Measurements from ENCODE around the gene ACOT4.
A peak's percentile ranks its signal among the peaks of the same experiment; 100 is the strongest.
"Not testable (repeated sequence)": the region's sequence is repeated elsewhere in the genome, so short reads cannot be mapped to it uniquely, and the experiment has no call there.

The ACOT4 gene, protein sequence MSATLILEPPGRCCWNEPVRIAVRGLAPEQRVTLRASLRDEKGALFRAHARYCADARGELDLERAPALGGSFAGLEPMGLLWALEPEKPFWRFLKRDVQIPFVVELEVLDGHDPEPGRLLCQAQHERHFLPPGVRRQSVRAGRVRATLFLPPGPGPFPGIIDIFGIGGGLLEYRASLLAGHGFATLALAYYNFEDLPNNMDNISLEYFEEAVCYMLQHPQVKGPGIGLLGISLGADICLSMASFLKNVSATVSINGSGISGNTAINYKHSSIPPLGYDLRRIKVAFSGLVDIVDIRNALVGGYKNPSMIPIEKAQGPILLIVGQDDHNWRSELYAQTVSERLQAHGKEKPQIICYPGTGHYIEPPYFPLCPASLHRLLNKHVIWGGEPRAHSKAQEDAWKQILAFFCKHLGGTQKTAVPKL

DNA sequence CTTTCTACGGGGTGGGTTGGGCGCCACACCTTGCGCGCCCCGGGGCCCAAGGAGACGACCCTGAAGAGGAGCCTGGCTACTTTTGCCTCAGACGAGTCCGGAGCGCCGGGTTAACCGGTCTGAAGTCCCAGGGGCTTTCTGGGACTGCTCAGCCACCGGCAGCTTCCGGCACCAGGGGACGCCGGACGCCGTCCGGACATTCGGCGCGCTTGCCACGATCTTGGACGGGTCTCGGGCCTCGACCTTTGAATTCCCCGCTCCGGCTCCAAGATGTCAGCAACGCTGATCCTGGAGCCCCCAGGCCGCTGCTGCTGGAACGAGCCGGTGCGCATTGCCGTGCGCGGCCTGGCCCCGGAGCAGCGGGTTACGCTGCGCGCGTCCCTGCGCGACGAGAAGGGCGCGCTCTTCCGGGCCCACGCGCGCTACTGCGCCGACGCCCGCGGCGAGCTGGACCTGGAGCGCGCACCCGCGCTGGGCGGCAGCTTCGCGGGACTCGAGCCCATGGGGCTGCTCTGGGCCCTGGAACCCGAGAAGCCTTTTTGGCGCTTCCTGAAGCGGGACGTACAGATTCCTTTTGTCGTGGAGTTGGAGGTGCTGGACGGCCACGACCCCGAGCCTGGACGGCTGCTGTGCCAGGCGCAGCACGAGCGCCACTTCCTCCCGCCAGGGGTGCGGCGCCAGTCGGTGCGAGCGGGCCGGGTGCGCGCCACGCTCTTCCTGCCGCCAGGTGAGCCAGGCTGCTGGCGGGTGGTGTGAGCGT, at the start of gene ACOT4:
ACOT4 (plus strand) TSS at position 184 of the 760 bp plus-strand sequence; CDS start at position 271, 87 bp downstream.
- peak; percentile 76 for DNase-seq

DNA sequence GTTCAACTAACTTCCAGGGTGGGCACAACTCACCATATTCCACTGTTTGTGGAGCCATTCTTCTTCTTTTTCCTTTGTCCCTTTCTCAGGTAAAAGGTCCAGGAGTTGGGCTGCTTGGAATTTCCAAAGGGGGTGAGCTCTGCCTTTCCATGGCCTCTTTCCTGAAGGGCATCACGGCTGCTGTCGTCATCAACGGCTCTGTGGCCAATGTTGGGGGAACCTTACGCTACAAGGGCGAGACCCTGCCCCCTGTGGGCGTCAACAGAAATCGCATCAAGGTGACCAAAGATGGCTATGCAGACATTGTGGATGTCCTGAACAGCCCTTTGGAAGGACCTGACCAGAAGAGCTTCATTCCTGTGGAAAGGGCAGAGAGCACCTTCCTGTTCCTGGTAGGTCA, 48.7 kb upstream of the ACOT4 start:
- DNase-seq: not testable (repeated sequence)

DNA sequence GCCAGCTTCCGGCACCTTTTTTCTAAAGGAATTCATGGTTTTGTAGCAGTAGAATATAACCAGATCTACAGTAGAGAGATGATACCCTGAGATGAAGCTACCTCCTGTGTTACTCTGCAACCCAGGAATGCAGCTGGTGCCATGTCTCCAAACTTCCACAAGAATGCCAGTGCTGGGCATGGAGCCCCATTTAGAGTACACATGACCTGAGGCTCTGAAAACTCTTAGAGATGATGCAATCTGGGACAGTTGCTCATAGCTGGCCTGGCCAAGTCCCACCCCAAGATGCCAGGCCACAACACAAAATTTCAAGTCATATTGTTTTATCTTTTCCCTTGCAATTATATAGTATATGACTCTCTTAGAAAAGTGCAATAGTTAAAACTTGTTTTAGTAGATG, 46.3 kb upstream of the ACOT4 start:
- not testable (repeated sequence) for DNase-seq

DNA sequence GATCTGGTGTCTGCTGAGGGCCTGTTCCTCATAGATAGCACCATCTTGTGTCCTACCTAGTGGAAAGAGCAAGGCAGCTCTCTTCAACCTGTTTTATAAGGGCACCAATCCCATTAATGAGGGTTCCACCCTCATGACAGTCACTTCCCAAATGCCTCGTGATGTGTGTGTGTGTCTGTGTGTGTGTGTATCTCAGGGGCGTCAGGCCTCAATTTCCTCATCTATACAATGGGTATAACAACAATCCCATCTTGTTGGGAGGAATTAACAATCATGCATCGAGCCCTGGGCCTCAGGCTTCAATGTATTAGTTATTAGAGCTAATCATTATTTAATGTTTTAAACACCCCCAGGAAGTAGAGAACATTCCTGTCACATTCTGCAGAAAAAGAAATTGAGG, 42.6 kb upstream of the ACOT4 start:
- DNase-seq: not testable (repeated sequence)

DNA sequence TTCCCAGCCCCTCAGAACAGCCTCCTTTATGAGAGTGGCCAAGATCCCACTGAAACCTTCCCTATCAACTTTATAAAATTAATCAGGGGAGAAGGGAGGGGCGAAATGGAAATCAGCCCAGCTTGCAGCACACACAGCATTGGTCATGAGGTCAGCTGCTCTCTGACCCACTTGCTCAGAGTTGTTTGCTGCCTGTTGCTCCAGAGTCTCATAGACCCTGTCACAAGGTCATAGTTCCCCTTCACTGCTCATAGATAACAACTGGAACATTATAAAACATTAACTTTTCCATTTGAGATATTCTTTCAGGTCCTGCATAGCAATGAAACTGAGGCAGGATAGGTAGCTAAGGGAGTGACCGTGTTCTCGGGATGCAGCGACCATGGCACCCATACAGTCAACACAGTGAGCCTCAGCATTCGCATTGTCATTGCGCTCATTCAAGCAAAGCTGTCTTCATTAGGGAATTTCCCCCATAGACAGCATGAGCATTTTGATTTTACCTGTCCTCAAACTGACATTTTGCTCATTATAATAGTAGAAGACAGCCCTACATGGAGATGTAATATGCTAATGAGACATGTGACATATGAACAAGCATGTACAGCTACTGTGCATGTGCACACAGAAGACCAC, 41.7 kb upstream of the ACOT4 start:
- DNase-seq: not testable (repeated sequence)

DNA sequence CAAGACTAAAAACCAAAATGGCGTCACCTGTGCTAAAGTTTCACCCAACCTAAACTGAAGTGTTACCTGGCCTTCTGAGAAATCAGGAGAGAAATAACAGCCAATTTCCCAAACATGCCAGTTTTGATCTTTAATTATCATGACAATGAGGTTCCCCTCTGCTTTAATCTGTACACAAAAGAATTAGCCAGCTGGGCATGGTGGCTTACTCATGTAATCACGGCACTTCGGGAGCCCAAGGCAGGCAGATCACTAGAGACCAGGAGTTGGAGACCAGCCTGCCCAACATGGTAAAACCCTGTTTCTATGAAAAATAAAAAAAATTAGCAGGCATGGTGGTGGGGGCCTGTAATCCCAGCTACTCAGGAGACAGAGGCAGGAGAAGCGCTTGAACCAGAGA, 37.8 kb upstream of the ACOT4 start:
- DNase-seq: no peak

DNA sequence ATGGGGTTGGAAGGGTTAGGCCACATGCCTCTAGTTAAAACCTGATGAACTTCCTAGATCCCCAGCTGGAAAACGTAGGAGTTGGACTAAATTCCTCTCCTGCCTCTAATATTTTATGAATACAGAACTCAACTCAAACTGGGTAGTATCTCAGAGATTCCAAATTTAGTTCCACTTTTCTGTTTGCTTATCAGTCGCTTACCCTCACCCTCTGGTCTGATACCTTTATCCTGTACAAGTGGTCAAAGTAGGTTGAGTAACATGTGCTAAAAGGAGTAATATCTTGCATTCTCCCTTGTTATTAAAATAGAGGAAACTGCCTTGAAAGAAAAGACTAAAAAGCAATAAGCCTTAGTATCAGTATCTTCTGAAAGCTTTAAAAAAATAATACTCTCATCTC, 34.5 kb upstream of the ACOT4 start:
- not testable (repeated sequence) for DNase-seq

DNA sequence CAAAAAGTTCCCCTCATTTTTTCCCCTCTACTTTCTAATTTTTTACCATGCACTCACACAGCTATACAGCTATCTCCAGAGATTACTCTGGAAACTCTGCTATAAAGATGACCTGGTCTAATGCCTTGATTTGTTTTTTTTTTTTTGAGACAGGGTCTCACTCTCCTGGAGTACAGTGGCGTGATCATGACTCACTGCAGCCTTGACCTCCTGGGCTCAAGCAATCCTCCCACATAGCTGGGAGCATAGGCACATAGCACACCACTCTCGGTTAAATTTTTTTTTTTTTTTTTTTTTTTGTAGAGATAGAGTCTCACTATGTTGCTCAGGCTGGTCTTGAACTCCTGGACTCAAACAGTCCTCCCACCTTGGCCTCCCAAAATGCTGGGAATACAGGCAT, 33.4 kb upstream of the ACOT4 start:
- not testable (repeated sequence) for DNase-seq

DNA sequence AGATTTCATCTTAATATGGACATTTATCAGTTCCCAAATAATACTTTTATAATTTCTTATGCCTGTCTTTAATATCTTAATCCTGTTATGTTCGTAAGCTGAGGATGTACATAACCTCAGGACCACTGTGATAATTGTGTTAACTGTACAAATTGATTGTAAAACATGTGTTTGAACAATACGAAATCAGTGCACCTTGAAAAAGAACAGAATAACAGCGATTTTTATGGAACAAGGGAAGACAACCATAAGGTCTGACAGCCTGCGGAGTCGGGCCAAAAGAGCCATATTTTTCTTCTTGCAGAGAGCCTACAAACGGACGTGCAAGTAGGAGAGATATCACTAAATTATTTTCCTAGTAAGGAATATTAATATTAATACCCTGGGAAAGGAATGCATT, 29.4 kb upstream of the ACOT4 start:
- not testable (repeated sequence) for DNase-seq

DNA sequence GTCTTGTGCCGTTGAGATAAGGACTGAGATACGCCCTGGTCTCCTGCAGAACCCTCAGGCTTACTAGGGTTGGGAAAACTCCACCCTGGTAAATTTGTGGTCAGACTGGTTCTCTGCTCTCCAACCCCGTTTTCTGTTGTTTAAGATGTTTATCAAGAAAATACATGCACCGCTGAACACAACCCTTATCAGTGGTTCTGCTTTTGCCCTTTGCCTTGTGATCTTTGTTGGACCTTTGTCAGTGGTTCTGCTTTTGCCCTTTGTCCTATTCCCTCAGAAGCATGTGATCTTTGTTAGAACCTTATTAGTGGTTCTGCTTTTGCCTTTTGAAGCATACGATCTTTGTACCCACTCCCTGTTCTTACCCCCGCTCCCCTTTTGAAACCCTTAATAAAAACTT, 29.0 kb upstream of the ACOT4 start:
- not testable (repeated sequence) for DNase-seq

DNA sequence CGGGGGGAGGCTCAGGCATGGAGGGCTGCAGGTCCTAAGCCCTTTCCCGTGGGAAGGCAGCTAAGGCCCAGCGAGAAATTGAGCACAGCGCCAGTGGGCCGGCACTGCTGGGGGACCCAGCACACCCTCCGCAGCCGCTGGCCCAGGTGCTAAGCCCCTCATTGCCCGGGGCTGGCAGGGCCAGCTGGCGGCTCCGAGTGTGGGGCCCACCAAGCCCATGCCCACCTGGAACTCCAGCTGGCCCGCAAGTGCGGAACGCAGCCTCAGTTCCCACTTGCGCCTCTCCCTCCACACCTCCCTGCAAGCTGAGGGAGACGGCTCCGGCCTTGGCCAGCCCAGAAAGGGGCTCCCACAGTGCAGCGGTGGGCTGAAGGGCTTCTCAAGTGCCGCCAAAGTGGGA, 25.2 kb upstream of the ACOT4 start:
- DNase-seq: not testable (repeated sequence)

DNA sequence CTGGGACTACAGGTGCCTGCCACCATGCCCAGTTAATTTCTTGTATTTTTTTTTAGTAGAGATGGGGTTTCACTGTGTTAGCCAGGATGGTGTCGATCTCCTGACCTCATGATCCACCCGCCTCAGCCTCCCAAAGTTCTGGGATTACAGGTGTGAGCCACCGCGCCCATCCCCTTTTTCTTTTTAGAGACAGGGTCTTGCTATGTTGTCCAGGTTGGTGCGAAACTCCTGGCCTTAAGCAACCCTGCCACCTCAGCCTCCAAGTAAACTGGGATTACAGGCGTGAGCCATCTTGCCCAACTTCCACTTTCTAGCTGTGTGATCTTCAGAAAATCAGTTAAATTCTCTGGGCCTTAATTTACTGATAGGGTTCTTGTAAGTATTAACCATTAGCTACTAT, 24.7 kb upstream of the ACOT4 start:
- DNase-seq: not testable (repeated sequence)

DNA sequence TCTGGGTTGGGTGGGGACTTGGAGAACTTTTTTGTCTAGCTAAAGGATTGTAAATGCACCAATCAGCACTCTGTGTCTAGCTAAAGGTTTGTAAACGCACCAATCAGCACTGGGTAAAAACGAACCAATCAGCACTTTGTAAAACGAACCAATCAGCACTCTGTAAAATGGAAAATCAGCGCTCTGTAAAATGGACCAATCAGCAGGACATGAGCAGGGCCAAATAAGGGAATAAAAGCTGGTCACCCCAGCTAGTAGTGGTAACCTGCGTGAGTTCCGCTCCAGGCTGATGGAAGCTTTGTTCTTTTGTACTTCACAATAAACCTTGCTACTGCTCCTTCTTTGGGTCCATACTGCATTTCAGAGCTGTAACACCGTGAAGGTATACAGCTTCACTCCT, 24.3 kb upstream of the ACOT4 start:
- DNase-seq: no peak

DNA sequence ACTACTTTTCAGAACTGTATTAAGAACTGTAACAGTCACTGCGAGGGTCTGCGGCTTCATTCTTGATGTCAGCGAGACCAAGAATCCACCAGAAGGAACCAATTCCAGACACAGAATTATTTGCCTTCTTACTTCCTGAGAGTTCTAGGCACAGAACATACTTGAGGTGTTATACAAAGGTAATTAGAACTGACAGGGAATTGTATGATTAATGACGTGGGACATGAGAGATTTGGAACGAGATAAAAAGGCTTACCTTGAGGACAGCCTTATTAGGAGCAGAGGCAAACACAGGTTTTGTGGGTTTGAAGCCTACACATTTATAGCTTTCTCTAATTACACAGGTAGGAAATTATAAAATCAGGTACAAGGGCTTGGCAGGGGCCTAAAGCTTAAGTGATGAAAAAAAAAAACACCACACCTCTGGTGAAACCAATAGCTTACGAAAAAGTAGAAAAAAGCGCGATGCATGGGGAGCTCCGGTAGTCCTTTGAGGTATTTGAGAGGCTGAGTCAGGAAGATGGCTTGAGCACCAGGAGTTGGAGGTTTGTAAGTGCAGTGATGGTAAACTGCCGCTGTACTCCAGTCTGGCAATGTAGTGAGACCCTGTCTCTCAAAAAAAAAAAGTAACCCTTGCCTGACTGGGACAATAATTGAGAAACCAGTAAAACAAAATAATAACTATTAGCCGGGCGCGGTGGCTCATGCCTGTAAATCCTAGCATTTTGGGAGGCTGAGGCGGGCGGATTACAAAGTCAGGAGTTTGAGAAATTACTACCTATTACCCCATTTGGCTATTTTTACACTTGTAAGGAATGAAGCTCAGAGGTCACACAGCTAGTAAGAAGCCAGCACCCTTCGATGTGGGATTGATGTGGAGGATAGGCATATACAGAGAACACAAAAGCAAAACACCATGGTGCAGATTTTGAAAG, 23.5 kb upstream of the ACOT4 start:
- no peak for DNase-seq

DNA sequence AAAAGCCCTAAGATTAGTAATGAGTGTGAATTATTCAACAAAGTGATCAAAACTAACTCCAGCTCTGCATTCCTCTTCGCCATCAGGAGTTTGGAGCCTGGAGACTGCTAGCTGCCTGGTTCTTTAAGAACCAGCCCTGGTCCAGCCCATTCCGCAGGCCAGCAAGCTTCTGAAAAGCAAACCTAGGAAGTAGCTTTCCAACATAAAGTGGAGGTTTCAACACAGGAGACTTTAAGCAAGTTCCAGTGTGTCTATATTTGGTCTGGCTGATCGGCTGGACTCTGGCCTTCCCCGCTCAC, 22.8 kb upstream of the ACOT4 start:
- not testable (repeated sequence) for DNase-seq

DNA sequence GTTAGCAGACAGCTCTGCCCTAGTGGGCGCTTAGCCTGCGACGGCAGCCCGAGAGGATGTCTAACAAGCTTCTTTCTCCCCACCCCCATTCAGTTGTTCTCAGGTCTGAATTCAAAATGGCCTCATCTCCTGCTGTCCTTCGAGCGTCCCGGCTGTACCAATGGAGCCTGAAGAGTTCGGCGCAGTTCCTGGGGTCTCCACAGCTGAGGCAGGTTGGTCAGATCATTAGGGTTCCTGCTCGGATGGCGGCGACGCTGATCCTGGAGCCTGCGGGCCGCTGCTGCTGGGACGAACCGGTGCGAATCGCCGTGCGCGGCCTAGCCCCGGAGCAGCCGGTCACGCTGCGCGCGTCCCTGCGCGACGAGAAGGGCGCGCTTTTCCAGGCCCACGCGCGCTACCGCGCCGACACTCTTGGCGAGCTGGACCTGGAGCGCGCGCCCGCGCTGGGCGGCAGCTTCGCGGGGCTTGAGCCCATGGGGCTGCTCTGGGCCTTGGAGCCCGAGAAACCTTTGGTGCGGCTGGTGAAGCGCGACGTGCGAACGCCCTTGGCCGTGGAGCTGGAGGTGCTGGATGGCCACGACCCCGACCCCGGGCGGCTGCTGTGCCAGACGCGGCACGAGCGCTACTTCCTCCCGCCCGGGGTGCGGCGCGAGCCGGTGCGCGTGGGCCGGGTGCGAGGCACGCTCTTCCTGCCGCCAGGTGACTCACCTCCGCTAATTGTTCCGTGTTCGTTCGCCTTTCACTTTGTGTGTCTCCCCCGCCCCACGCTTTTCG, 22.3 kb upstream of the ACOT4 start, which contains the start of gene ACOT2:
ACOT2 (plus strand) TSS at position 29 of the 774 bp plus-strand sequence; CDS start at position 57, 28 bp downstream.
- DNase-seq: peak; percentile 84

DNA sequence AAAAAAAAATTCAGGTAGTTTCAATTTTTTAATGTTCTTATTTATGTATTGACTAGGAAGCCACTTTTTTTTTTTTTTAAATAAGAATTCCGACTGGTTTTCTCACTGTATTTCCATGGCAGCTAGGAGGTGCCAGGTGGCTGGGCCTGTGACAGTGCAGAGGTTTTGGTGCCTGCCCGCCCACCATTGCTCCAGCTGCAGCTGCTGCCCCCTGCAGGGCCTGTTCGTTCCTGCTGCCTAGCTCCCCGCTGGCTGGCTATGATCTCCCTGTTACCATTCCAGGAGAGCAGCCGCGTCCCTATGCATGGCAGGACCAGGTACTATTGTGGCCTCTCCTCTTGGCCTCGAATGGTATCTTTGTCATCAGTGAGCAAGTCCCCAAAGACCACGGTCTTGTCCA, 20.8 kb upstream of the ACOT4 start:
- DNase-seq: peak; percentile 77

DNA sequence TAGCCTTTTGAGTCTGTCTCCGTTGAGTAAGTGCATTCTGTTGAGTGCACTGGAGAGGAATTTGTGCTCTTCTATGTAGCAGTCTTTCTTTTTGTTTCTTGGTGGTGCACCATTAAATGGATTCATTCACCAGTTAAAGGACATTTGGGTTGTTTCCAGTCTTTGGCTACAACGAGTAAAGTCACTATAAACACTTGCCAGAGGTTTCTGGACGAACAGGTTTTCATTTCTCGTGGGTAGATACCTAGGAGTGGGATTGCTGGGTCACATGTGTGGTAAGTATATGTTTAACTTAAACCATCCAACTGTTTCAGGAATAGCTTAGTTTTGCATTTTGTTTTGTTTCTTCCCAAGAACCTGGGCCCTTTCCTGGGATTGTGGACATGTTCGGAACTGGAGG, 18.6 kb upstream of the ACOT4 start:
- DNase-seq: not testable (repeated sequence)

DNA sequence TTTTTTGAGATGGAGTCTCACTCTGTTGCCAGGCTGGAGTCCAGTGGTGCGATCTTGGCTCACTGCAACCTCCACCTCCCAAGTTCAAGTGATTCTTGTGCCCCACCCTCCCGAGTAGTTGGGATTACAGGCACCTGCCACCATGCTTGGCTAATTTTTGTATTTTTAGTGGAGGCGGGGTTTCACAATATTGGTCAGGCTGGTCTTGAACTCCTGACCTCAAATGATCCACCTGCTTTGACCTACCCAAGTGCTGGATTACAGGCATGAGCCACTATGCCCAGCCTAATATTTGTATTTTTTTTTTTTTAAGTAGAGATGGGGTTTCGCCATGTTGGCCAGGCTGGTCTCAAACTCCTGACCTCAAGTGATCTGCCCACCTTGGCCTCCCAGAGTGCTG, 17.9 kb upstream of the ACOT4 start:
- not testable (repeated sequence) for DNase-seq

DNA sequence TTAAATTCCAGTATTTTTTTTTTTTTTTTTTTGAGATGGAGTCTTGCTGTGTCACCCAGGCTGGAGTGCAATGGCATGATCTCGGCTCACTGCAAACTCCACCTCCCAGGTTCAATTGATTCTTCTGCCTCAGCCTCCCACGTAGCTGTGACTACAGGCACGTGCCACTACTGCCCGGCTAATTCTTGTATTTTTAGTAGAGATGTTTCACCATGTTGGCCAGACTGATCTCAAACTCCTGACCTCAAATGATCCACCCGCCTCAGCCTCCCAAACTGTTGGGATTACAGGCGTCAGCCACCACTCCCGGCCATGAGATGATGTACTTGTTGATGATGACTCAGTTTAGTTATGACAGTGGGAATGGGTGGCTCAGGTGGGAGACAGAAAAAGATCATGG, 17.4 kb upstream of the ACOT4 start:
- not testable (repeated sequence) for DNase-seq

DNA sequence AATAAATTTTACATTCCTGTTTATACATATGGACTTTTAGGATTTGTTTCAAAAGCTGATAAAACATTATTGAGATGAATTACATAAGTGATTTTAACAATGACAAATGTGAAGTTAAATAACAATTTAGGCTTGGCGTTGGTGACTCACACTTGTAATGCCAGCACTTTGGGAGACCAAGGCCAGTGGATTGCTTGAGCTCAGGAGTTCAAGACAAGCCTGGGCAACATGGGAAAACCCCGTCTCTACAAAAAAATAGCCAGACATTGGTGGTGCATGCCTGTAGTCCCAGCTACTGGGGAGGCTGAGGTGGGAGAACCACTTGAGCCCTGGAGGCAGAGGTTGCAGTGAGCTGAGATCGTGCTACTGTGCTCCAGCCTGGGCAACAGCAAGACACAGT, 15.3 kb upstream of the ACOT4 start:
- DNase-seq: no peak

DNA sequence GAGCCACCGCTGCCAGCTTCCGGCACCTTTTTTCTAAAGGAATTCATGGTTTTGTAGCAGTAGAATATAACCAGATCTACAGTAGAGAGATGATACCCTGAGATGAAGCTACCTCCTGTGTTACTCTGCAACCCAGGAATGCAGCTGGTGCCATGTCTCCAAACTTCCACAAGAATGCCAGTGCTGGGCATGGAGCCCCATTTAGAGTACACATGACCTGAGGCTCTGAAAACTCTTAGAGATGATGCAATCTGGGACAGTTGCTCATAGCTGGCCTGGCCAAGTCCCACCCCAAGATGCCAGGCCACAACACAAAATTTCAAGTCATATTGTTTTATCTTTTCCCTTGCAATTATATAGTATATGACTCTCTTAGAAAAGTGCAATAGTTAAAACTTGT, 14.5 kb upstream of the ACOT4 start:
- not testable (repeated sequence) for DNase-seq

All from activated T-cell treated with anti-CD3 and anti-CD28 coated beads, Interleukin-2, amount 50 U/mL, for 1 hour (primary cell).